ENCODE data around the gene NWD2.

The NWD2 gene

DNA sequence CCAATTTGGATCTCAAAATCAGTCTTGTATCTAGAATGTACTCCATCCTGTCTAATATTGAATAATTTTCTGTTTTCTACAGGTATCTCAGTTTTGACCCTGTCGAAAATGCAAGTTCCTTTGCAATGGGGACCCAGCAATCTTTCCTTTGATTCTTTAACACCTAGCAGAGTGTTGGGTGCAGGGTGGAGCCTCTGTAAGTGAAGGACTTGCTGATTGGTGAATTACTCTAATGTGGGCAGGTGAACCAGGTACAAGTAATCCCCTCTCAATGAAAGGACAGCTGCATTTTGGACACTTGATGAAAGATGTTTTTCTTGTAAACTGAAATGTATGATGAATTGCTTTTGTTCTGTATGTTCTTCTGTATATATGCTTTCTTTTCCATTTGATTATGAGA lies 54.9 kb downstream of the NWD2 start:
- no peak for DNase-seq

DNA sequence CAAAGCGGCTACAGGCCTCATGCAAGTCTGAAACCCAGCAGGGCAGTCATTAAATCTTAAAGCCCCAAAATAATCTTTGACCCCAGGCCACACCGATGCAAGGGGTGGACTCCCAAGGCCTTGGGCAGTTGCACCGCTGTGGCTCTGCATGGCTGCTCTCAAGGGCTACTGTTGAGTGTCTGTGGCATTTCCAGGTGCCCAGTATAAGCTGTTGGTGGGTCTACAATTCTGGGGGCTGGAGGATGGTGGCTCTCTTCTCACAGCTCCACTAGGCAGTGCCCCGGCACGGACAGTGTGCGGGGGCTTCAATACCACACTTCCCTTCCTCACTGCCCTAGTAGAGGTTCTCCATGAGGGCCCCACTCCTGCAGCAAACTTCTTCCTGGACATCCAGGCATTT lies 60.1 kb downstream of the NWD2 start:
- no peak for DNase-seq

DNA sequence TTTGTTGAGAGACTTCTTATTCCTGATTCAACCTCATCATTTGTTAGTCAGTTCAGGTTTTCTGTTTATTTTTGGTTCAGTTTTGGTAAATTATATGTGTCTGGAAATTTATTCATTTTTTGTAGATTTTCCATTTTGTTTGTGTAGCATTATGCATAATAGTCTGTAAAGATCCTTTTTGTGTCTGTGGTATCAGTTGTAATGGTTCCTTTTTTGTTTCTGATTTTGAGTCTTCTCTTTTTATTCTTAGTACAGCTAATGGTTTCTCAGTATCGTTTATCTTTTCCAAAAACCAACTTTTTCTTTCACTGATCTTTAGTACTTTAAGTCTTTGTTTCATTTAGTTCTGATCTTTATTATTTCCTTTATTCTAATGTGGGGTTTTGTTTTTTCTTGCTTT lies 61.4 kb downstream of the NWD2 start:
- DNase-seq, result no peak

DNA sequence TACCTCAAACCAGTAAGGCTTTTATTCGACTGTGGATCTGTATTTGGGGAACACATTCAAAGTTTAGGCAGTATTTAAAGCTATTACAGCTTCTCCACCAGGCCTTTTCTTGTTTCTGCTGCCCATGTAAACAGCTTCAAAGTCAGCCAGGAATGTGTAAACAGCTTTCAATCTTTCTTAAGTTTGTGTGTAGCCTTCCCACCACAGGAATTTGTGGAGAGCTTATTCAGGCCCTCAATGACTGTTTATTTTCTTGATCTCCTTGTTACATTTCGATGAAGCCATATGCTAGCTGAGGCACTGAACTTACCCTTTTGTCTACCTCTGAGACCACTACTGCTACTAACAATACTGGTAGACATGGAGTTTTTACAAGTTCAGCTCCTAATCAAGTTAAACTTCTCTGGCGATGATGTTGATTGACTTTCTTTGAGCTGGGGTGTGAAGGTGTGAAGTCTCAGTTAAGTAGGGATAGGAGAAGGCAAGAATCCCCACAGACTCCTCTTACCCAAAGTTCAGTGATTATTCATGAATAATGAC lies 72.6 kb downstream of the NWD2 start:
- DNase-seq, result no peak

DNA sequence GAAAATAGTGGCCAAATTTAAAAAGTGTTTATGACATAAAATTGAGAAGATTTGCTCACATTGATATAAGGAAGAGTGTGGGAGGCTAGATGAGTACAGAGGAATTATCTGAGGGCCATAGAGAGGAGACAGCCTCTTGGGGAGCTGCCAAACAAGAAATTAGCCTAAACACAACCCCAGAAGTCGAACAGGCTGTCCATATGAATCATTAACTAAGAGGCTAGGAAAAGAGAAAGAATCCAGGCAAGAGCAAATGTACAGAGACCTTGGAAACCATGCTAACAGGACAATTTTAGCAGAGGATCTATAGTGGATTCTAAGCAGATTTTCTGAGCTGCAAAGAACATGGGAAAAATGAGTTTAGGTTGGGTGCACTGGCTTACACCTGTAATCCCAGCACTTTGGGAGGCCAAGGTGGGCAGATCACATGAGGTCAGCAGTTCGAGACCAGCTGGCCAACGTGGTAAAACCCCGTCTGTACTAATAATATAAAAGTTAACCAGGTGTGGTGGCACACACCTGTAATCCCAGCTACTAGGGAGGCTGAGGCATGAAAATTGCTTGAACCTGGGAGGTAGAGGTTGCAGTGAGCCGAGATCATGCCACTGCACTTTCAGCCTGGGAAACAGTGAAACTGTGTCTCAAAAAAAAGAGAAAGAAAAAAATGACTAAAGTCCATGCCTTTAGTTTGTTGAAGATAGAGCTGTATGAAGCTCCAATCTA lies 76.1 kb downstream of the NWD2 start:
- no peak for DNase-seq

DNA sequence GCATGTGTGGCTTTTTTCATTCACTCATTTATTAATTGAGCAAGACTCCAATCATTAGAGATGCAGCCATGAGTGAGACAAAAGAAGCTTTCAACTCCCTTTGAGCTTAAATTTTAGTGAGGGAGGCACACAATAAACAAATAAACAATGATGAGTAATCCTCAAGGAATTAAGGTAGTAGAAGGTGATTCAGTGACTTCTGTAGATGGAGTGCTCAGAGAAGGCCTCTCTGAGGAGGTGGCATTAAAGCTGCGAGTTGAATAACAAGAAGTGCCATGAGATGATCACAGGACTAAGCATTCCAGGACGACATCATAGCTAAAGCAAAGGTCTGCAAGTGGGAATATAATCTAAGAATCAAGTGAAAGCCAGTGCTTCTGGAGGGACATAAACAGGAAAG lies 77.6 kb downstream of the NWD2 start:
- DNase-seq, result no peak

DNA sequence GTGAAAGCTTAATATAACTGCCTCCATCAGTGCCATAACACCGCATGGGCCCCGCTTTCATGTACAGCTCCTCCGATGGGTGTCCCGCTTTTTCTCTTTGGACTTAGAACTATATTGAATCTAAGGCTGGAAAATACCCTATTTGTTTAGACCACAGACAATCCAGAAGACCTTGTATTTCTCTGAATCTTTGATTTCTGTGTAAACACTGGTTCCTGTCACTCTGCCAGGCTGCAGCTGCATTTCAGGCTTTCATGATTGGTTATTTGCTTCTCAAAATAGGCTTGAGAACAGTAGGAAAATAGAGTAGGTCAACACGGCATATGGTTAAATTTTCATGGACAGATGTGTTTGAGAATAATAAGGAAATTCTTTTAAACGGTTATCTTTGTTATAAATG lies 80.0 kb downstream of the NWD2 start:
- DNase-seq, result no peak

DNA sequence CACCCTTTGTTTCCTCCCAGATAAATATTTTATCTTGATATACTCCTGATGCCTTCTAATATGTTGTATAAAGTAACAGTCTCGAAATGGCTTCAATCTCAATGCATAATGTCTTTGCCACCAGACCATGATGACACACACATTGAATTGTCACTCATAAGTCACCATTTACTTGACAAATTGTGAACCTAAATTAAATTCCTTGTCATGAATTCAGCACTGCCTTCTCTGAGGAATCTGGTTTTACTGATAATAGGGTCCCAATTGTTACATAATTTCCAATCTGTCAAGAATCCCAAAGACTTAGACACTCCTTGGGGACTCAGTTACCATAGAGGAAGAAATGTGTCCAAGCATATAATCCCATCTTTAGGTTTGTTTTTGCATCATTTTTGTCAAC lies 82.3 kb downstream of the NWD2 start:
- no peak for DNase-seq

DNA sequence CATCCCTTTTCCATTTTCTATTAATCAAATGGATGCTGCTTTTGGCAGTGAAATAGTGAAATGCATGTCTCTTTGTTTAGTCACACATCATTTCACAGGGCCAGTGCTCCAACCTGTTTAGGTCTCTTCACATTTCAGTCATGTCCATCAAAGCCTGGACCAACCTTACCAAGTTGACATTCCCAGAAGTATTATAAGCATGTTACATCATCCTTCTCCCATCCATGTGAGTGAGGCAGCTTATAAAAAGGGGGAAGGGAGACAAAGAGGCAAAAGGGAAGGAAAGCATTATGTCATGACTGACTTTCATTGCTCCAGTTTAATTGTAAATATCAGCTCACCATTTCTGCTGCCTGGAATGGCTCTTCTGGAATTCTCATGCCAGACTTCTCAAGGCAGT lies 94.4 kb downstream of the NWD2 start:
- DNase-seq, result no peak

DNA sequence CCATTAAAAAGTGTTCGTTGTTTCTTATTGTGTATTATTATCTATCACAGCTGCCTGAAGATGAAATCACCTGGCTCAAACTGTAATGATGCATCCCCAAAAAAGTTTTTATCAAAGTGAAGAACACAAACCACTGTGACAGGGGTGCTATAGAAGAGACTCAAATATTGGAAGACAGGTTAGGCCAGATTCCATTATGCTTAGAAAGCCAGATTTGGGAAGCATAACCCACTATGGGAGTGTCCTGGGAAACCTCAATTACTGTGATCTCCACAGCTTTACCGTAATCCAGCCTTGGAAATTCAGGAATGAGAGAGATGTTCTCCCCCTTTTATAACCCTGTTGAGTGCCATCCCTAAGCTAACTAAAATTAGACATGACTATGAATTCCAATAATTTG lies 114.2 kb downstream of the NWD2 start:
- DNase-seq, result no peak

DNA sequence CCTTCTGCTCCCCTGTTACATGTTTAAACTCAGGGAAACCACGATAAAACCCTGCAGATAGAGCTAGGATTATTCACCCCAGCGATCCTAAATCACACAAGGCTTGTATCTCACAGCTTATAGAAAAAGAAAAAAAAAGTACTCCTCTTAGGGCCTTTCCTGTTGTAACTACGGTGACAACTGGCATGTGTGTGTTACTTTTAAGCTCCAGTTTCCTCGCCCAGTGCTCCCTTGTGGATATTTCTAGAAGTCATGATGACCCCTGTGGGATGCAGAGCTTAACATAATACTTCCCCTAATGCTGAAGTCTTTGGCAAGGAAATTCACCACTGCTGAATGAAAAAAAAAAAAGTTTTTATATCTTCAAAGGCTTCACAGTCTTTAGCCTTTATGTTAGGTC lies 114.7 kb downstream of the NWD2 start:
- no peak for DNase-seq

DNA sequence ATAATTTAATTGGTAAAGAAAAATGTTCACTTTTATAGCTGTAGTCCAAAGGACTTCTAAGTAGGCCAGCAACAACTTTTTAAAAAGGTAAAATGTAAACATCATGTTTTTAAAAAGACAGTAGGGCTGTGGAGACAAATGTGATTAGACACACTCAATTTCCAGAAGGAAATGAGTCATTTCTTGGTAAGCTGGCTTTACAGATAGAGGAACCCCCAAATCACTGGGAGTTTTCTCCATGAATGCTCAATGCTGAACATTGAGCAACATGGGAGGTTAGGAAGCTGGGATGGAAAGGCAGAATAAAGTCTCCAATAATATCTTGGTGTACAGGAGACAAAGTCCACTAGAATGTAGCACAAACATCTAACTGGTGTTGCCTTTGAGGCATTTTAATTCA lies 121.3 kb downstream of the NWD2 start:
- no peak for DNase-seq

DNA sequence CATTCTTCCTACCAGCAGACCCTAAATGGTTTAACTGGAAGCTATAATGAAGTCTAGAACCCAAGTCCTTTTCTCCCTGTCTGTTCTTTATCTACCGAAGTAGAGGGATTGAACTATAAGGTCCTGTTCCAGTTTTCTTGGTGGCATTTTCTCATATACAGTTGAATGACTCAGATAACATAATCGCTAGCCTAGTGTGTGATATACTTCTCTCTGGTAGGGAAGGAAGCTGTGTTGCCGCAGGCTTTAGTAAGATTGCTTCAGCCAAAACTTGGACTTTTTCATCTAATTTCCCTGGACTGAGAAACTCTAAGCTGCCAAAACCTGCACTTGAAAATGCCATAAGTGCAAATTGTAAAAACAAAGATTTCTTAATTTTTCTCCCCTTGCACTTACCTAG lies 123.4 kb downstream of the NWD2 start:
- no peak for DNase-seq

DNA sequence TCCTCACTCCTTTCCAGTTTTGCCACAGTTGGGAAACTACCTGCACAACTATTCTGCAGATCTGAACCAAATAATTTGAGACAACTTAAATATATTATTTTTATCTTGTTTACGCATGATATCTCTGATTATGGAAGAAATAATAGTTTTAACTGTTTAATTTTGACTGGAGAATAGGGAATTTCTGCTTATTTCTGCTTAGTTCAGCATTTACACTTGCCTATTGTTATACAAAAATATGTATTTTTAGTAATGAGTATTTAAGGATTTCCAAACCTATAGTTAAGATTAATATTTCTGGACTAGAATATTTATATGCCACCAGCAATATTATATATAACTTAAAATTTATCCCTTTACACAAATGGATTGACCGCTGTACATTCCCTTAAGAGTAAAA lies 125.5 kb downstream of the NWD2 start:
- DNase-seq, result no peak

DNA sequence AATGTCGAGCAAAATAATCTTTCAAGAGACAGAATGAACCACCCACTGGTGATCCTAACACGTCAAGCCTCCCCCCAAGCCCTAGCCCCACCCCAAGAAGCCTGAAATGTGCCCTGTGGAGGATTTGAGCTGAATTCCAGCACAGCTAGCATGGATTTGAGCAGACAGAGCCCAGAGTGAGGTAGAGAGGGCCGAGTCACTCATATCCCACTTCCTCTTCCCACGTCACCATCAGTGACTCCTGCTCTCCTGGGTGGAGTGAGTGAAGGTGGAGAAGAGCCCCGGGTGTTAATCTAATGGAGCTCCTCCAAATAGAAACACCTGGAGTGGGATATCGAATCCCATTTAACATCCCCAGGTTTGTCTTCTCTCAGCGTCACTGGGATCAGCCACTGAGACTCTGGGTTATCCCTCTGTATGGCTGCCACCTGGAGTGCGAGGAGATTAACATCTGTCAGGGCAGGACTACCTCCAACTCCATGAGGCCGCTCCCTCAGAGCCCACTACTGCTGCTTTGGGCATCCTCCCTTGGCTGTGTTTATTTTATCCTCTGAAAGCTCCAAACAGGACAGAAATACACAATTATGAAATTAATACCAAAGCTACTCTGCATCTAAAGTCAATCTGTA lies 136.6 kb downstream of the NWD2 start:
- DNase-seq, result no peak

DNA sequence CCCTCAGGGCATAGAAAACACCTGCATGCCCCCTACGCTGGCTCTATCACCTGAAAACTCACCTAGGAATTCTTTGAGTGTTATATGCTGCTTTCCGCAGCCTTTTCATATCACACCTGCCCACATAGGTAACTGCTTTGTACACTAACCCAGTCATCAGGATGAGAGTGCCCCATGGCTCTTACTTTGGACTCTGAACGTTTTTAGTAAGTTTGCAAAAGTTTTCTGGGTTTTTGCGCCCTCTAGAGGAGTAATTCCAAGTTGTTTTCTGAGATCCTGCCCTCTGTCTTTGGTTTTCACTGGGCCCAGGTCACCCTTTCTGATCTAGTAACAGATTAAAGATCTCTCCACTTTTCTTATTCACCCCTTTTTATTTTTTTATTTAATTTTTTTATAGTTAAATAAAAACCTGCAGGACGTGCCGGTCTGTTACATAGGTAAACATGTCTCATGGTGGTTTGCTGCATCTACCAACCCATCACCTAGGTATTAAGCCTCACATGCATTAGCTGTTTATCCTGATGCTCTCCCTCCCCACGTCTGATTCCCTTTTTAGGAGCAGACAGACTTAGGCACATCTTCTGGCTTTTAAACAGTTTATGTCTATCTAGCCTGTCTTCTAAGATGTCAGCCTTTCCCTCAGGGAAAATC lies 139.2 kb downstream of the NWD2 start:
- DNase-seq, result no peak

DNA sequence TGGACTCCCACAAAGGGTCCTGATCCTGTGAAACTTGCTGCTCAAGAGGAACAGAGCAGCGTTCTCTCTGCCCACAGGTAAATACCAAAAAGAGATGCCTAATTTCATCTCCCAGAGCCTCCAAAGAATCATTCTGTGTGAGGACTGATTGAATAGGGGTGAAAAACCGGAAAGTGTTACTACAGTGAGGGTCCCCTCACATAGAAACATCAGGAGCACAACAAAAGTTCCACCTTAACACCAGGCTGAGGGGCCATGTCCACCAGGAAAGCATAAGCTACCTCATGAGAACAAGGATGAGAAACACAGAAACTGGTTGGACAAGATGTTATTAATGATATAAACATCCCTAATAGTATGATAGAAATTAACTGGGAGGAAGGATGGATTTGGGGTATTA lies 140.9 kb downstream of the NWD2 start:
- DNase-seq, result no peak

DNA sequence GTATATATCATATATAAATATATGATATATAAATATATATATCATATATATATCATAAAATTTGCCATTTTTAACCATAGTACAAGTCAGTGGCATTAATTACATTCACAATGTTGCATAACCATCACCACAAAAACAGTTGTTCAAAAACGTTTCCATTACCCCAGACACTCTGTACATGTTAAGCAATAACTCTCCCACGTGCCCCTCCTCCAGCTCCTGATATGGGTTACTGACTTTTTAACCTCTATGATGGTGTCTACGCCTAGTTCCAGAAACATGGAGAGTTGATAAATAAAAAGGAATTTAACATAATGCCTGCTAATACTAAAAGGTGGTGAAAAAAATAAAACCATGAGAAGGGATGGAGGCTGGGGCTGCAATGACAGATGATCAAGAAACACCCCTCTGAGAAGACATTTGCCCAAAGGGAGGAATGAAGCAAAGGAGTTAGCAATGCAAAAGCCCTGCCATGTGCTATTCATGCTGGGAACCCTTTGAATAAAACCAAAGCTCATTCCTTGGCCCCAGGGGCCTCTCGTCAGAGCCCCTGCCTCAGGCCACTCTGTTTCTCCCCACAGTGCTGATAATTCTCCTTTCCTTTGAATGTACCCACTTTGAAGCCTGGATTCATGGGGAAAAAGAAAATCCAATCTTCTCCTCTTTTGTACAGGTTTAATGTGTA lies 144.3 kb downstream of the NWD2 start:
- no peak for DNase-seq

DNA sequence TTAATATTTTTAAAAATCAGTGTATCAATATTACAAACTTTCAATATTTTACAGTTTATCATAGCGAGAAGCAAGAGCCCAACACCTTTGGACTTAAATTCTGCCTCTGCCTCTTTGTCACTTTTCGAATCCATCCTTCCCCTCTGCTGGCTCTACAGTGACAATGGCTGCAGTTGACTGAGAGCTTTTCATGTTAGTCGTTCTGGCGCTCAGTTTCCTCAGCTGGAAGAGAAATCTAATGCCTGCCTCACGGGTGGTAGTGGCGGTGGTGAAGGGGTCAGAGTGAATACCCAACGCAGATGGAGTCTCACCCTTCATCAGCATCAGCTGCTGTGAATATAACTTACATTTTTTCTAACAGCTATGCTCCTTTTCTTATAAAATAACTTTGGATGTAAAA lies 144.8 kb downstream of the NWD2 start:
- no peak for DNase-seq

DNA sequence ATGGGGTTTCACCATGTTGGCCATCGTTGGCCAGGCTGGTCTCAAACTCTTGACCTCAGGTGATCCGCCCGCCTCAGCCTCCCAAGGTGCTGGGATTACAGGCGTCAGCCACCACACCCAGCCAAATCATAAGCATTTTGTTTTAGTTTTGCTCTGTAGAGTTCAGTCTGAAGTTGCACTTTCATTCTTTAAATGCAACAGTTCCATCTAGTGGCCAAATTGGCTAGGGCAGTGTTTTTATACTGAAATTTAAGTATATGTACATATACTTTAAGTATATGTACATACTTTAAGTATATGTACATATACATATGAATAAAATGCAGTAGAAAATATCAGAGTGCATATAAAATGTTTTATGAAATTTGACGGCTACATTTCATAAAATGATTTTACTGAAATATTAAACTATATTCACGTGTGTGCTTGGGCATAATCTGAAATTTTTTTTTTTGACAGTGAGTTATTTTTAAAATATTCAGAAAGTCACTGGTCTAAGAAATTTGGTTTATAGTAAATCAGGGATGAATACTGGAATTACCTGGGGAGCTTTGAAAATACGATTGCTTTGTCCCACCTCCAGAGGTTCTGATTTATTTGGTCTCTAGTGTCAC lies 145.5 kb downstream of the NWD2 start:
- DNase-seq, result no peak

DNA sequence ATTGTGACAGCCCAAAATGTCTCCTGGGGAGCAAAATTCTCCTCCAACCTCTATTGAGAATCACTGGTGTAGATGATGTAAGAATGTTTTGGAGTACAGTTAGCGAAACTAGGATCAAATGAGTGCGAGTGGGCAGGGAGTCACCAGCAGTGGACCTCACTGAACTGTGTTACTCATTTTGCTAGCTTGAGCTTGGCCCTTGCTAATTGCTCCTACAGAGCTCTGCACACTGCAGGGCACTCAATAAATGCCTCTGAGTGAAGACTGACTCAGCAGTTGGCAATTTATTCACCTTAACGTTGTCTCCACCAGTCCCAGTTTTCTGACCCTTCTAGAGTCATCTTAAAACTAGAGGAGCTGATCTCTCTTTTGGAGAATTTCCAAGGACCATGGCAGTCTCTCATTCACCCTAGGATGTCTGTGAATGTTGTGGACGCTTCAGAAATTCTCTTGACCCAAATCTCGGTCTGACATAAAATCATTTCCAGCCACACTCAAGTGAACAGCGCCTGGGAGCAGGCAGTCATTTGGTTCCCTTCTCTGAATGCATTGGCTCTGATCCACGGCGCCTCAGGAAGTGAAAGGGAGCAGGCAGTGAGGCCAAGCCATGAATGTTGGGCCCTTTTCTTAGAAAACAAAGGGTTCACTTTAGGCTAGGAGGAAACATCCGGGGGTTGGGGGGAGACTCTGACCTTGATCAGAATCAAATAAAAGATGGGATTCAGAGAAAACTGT lies 148.1 kb downstream of the NWD2 start:
- no peak for DNase-seq

DNA sequence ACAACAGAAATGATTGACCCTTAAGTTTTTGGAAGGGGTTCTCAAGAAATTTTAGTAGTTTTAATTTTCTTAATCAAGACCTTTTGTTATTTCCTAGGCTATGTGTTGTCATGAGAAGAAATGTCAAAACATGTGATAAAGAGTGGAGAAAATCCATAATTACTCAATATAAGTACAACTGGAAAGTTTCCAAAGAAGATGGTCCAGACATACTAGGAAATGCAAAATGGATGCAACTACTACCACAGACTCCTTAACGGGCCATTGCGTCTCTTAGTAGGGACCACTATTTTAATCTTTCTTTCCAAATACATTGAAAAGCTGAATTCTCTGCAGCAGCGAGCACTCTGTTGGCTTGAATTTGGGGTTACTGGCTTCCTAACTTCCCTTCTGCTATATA lies 148.8 kb downstream of the NWD2 start:
- DNase-seq, result no peak

DNA sequence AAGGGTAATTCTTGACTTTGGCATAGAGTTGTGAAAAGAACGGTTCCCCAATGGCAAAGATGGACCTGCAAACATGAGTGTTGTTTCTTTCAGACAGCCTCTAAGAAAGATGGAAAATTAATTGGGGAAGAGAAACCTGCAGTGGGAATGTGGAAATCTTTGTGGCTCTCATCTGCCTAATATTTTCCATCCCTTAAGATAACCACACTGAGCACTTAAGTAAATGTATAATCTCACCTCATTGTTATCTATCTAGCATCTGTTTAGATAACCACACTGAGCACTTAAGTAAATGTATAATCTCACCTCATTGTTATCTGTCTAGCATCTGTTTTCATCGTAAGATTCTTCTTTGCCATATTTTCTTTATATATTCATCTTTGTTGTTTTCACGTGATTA lies 149.3 kb downstream of the NWD2 start:
- no peak for DNase-seq
